GM18867 (cell line): Measurements from ENCODE around the gene KDM6B.

Source experiments
- ATAC-seq: cut with Tn5 transposase; IDR thresholded peaks from one replicate; pipeline ENCODE4 v1.9.1; 2021; ENCODE audit warnings: mild to moderate bottlenecking, moderate library complexity; ENCODE audit not compliant: unreplicated experiment

The KDM6B gene

GRCh38 chr17:7822126-7822525 lies 11.9 kb upstream of the KDM6B start:
- no peak for ATAC-seq

DNA sequence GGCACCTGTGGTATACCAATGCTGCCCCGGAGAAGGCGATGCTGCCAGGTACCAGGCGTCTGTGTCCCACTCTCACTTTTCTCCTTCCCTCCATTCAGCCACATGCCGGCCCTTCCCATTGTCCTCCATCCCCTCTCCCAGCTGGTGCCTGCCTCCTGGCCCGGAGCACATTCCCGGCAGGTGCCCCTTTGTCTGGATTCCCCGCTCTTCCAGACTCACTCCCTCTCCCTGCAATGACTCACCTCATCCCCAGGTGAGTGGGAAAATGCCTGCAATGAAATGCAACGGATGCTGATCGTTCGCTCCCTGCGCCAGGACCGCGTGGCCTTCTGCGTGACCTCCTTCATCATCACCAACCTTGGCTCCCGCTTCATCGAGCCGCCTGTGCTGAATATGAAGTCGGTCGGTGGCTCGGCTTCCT lies 10.4 kb upstream of the KDM6B start:
- no peak for ATAC-seq

- ATAC-seq, result no peak
Observed at GRCh38 chr17:7824021-7824924, 9.7 kb upstream of the KDM6B start.

DNA sequence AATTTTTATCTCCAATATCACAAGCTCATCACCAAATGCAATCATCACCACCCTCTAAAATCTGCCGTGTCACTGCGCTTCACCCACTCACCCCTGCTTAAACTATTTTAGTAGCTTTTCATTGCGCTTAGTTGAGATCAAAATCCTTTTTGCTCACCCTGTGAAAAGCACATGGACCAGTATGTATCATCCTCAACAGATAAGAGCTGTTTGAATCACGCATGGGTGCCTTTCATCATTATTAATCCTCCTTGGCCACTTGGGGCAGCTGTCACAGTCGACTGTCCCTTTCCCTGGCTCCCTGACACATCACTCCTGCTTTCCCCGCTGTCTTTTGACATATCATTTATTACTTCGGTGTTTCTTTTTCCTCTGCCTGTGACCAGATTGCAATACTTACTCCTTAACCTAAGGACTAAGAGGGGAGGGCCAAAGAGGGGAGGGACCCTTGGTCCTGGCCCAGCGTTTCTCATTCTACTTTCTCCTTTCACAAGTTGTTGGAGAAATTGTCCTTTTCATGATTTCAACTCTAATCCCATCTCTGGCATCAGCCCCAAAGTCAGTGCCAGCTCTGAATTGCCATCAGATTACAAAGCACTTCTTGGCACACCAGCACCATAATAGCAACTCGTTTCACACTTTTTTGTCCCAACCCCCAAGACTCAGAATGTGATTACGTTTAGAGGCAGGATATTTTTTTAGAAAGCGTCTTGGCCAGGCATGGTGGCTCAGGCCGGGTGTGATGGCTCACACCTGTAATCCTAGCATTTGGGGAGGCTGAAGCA lies 8.6 kb upstream of the KDM6B start:
- no peak for ATAC-seq

GRCh38 chr17:7830616-7831015 lies 3.4 kb upstream of the KDM6B start:
- no peak for ATAC-seq

DNA sequence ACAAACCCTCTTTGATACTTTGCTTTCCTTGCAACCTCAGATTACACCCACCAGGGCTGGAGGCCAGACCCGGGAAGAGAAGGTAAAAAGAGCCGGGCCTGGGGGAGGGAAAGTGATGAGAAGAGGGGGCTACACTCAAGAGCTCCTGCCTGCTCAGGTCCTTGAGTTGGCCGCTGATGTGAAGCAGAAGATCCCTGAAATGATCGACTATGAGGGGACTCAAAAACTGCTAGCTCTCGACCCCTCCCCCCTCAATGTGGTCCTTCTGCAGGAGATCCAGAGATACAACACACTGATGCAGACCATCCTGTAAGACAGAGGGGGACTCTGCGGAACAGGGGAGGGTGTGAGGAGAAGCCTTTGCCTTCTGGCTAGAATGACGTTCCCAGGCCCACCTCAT lies 2.8 kb upstream of the KDM6B start:
- ATAC-seq, result no peak

DNA sequence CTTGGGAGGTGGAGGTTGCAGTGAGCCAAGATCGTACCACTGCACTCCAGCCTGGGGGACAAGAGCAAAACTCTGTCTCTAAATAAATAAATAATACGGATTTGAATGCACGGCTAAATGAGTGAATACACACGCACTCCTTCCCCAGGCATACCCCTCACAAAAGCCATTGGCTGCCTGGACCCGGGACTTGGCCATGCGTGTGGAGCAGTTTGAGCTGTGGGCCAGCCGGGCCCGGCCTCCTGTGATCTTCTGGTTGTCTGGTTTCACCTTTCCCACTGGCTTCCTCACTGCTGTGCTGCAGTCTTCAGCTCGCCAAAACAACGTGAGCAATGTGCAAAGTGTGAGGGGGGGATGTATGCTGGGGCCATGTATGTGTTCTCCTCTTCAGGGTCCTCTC lies 1.6 kb upstream of the KDM6B start:
- no peak for ATAC-seq

DNA sequence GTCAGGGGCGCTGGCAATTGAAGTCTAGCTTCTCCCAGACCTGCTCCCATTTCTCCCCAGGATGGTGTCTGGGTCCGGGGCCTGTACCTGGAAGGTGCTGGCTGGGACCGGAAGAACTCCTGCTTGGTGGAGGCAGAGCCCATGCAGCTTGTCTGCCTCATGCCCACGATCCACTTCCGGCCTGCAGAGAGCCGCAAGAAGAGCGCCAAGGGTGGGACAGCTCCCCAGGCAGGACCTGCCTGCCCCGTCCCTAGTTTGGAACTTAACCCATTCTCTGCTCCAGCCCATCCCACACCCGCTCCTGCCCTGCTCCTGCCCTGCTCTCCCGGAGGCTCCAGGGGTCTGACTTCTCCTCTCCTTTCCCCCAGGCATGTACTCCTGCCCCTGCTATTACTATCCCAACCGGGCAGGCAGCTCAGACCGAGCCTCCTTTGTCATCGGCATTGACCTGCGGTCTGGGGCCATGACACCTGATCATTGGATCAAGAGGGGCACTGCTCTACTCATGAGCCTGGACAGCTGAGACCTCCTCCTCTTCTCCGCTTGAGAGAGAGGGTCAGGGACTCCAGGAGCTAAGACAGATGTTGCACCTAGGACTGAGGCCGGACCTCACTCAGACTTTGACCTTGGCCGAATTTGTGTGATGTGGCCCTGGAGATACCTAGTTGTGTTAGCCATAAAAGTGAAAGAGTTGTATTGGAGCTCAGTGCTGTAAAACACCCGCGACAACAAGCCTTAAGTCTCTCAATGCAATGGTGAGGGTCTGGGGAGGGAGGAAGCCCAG lies 814 bp upstream of the KDM6B start:
- ATAC-seq, result no peak

DNA sequence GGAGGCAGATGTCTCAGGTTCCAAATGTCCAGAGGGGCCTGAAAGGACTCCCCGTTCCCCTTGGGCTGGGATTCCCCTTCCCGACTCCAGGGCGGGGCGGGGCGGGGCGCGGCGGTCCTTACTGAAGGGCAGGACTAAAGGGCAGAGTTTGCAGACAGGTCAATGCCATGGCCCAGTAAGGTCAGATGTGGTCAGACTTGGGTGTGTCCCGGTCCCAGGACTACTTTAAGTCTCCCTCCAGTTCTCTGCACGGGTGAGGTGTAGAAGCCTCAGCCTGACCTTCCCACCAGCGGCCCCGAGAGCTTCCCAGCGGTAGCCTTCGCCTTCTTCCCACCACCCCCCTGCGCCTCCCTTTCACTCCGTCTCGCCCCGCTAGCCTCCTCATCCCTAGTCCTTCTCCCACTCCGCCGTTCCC lies 532 bp downstream of the KDM6B start:
- ATAC-seq, result peak; percentile 1

DNA sequence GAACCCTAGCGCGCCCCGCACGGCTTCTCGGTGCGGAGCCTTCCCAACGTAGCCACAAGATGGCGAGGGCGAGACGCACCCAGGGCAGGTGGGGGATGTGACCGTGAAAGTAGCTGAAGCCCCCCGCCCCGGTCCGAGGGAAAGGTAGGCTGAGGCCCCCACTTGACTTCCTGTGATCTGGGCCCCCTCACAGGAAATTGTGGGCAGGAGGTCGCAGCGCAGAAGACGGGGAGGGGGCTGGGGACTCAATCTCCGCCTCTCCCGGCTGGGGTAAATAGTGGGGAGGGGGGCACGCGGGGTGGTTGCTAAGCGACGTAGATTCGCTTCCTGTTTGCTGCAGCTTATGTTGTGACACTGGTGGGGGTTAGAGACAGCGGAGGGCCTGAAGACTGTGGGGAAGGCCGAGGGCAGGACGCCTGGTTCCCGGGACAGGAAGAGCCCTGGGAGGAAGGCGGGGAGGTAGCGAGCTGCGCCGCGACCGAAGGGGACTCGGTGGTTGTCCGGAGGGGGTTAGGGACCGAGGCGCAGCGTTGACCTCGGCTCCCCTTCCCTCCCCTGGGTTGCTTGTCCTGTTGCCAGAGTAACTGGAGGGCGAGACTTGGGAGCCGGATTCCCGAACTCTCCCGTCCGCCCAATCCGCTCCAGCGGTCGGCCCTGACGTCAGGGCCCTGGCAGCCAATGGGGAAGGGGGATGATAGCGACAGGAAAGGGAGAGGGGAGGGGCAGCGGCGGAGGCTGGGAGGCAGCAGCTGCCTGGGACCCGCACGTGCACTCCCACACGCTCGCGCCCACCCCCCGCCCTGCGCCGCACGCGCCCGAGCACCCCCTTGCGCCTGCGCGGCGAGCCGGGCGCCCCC lies 1.2 kb downstream of the KDM6B start:
- ATAC-seq, result peak; percentile 44

GRCh38 chr17:7835814-7836595 lies 2.0 kb downstream of the KDM6B start:
- peak; percentile 1 for ATAC-seq

DNA sequence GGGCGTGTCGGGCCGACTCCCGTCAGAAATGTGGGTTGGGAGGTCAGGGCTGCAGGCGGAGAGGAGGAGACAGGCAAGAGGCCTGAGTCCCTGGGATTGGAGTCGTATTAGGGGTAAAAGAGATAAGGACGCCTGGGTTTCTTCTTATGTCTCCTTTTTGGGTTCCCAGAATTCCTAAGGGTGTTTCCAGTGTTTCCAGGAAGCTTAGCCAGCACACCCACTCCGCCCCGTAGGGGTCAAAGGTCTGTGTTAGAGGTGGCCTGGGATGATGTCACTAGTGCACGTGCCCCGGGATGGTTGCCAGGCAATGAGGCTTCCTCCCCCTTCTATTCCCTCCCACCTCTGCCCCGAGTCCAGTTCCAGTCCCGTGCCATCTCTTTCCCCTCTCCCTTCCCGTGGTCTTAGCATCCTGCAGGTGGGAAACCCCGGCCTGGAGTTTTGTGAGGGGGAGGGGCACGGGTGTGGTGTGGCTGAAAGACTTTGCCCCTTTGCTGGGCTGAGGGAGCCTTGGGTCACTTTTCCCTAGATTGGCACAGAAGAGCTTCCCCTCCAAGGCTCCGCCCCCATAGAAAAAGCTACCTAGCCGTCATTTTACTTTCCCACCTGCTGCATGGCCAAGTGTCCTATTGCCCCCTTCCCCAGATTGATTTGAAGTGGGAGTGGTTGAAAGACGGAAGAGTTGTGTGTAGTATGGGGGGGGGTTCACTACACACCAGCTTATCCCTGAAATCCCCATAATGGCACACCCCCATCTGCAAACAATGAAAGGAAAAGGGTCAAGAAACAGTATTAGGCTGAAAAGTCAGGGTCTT lies 2.8 kb downstream of the KDM6B start:
- ATAC-seq, result no peak

- no peak for ATAC-seq
Observed at GRCh38 chr17:7837408-7838088, 3.5 kb downstream of the KDM6B start.

- ATAC-seq, result no peak
Observed at GRCh38 chr17:7838090-7839075, 4.4 kb downstream of the KDM6B start.

GRCh38 chr17:7839190-7839875 lies 5.3 kb downstream of the KDM6B start:
- no peak for ATAC-seq

DNA sequence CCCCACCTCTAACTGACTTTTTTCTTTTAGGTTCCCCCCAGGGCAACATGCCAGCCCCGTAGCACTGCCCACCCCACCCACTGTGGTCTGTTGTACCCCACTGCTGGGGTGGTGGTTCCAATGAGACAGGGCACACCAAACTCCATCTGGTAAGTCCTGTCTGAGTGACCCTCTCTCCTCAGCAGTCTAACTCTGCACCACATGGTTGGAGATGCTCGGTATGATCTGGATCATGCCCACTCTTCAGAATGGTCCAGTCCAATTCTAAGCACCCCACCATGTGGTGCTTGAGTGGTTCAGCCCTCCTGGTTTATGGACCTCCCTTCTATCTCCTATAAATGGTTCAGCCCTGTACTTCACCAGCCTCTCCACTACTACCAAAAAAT lies 5.9 kb downstream of the KDM6B start:
- no peak for ATAC-seq
